K562 (cell line): ENCODE data around the gene SMAD3. TPM values are rescaled to one million over a fixed set of nuclear protein-coding genes. Genes with fewer than 3 reads are reported as not detected.

ENCODE experiments used
- CXXC5 ChIP-seq: fragments of 250-450 bp; sonication (Bioruptor Pico); IDR thresholded peaks from 2 replicates; pipeline ENCODE4 v1.8.0; 2022; ENCODE audit warnings: inconsistent platforms, mild to moderate bottlenecking, moderate library complexity
- IRF2 ChIP-seq: sonication (generic); formaldehyde crosslinking; IDR thresholded peaks from 2 replicates; pipeline ENCODE4 v1.8.1; 2022; ENCODE audit warnings: mild to moderate bottlenecking, missing genetic modification reagents
- MAZ ChIP-seq, 2 experiments: fragments of 450-650 bp in 1 of 2; sonication (generic) in 1 of 2; formaldehyde crosslinking; IDR thresholded peaks in 1 of 2; conservative IDR thresholded peaks in 1 of 2; 2 replicates each; pipeline versions ENCODE4 v1.4.0 to v1.5.0; 2020; ENCODE audit warnings: mild to moderate bottlenecking in 1 of 2, missing genetic modification reagents in 1 of 2
- MIER1 ChIP-seq: fragments of 450-650 bp; IDR thresholded peaks from 2 replicates; pipeline ENCODE4 v1.6.1; 2016; ENCODE audit warnings: antibody characterized with exemption, mild to moderate bottlenecking, low read depth
- MXI1 ChIP-seq: IDR thresholded peaks from 2 replicates; pipeline ENCODE4 v1.6.1; 2011; ENCODE audit warnings: low read depth, mild to moderate bottlenecking, improper control_type of control experiment, low read length
- TCFL5 ChIP-seq: fragments of 250-450 bp; sonication (Bioruptor Pico); conservative IDR thresholded peaks from 2 replicates; pipeline ENCODE4 v1.6.1; 2021; ENCODE audit warnings: mild to moderate bottlenecking, moderate library complexity, matching md5 sums
- YY1 ChIP-seq, 3 experiments: IDR thresholded peaks; 2 replicates each; pipeline ENCODE4 v1.6.1; 2011; ENCODE audit warnings: low read length in 2 of 3, mild to moderate bottlenecking in 2 of 3, moderate library complexity in 2 of 3, borderline replicate concordance in 1 of 3, control low read depth in 1 of 3, low read depth in 1 of 3; ENCODE audit not compliant: insufficient read depth in 3 of 3, insufficient replicate concordance in 2 of 3, control insufficient read depth in 1 of 3, insufficient read length in 1 of 3; ENCODE audit errors: extremely low read depth in 1 of 3
- ZNF274 ChIP-seq: IDR thresholded peaks from 2 replicates; pipeline ENCODE4 v1.6.1; 2011; ENCODE audit warnings: low read depth, mild to moderate bottlenecking, low read length, moderate library complexity, borderline replicate concordance
- polyA plus RNA-seq, 8 experiments: library from polyadenylated mRNA; depleted of rRNA in 4 of 8; stranded (reverse) in 5 of 8; unstranded in 3 of 8; fragments of >200 nt; fragmentation: Nextera tagmentation in 2 of 8; fragmentation: Illumina TruSeq in 1 of 8; extraction: Ambion mirVana in 2 of 8; extraction: Trizol in 1 of 8; gene quantifications; 2 replicates each; pipeline versions ENCODE4 v1.2.1 to v1.2.3, GENCODE V29; 2011 to 2014; ENCODE audit warnings: inconsistent platforms in 1 of 8, missing spikeins in 1 of 8
- total RNA-seq, 7 experiments: library from RNA; depleted of rRNA in 6 of 7; stranded (reverse); fragments of >200 nt in 6 of 7; fragmentation: Illumina TruSeq in 2 of 7; extraction: Trizol in 2 of 7; gene quantifications; 2 replicates each; pipeline versions ENCODE4 v1.2.1 to v1.2.3, GENCODE V29; 2011 to 2021; ENCODE audit warnings: low replicate concordance in 1 of 7
- TF ChIP-seq, protein P1 (sequence below), 2 experiments: fragments of 450-650 bp; formaldehyde crosslinking in 1 of 2; IDR thresholded peaks; 2 replicates each; pipeline versions ENCODE4 v1.4.0 to v1.6.1; 2014 to 2020; ENCODE audit warnings: mild to moderate bottlenecking in 2 of 2, borderline replicate concordance in 1 of 2, low read depth in 1 of 2
- TF ChIP-seq, protein P2 (sequence below): IDR thresholded peaks from 2 replicates; pipeline ENCODE4 v1.6.1; 2014; ENCODE audit warnings: antibody characterized with exemption
- TF ChIP-seq, protein P3 (sequence below): fragments of 250-450 bp; sonication (Bioruptor Pico); IDR thresholded peaks from 2 replicates; pipeline ENCODE4 v1.8.0; 2022; ENCODE audit warnings: inconsistent platforms, mild to moderate bottlenecking, moderate library complexity, borderline replicate concordance
- TF ChIP-seq, protein P4 (sequence below): fragments of 200-800 bp; sonication (Bioruptor generic); IDR thresholded peaks from 2 replicates; pipeline ENCODE4 v1.6.1; 2017; ENCODE audit warnings: missing genetic modification characterization, missing compliant biosample characterization

The SMAD3 gene
- total and polyA plus RNA-seq, 9 of the 15 experiments (the other 6 are each of a cell fraction or from before 2014, with no cell fraction given), result 4.3 to 39.2 (median 11.1) TPM

DNA sequence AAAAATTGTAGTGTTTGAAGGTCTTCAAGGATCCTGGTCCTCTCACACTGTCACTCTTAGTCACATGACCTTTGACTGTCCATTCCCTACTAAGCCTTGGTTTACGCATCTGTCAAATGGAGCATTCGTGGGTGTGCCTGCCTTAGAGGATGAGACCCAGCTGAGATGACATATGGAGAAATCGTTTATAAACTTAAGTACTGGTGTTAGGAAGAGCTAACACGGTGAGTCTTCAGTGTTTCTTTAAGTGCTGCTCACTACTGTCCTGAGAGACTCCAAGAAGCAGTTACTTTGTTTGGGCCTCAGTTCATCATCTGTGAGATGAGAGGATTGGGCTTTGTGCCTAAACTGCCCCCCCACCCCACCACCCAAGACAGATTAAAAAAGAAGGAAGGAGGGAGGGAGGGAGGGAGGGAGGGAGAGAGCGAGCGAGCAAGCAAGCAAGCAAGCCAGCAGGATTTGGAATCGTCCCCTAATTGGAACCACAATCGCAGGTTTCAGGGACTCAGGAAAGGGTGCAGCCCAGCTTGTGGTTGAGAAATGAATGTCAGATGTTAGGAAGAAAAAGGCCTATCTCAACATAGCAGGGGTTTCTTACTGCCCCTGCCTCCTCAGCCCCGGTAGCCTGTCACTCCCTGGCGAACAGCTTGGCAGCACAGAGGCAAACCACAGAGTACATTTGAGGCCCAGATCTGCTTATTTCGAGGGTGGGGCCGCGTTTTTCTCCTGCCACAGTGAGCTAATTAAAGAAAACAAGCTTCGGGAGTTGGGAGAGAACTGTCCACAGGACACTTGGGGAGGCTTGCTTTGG, 32.7 kb downstream of the SMAD3 start (continued):
- TF ChIP-seq, protein P1, sequence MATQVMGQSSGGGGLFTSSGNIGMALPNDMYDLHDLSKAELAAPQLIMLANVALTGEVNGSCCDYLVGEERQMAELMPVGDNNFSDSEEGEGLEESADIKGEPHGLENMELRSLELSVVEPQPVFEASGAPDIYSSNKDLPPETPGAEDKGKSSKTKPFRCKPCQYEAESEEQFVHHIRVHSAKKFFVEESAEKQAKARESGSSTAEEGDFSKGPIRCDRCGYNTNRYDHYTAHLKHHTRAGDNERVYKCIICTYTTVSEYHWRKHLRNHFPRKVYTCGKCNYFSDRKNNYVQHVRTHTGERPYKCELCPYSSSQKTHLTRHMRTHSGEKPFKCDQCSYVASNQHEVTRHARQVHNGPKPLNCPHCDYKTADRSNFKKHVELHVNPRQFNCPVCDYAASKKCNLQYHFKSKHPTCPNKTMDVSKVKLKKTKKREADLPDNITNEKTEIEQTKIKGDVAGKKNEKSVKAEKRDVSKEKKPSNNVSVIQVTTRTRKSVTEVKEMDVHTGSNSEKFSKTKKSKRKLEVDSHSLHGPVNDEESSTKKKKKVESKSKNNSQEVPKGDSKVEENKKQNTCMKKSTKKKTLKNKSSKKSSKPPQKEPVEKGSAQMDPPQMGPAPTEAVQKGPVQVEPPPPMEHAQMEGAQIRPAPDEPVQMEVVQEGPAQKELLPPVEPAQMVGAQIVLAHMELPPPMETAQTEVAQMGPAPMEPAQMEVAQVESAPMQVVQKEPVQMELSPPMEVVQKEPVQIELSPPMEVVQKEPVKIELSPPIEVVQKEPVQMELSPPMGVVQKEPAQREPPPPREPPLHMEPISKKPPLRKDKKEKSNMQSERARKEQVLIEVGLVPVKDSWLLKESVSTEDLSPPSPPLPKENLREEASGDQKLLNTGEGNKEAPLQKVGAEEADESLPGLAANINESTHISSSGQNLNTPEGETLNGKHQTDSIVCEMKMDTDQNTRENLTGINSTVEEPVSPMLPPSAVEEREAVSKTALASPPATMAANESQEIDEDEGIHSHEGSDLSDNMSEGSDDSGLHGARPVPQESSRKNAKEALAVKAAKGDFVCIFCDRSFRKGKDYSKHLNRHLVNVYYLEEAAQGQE (IDR thresholded peaks at IDR 0.05; ENCODE audit: borderline replicate concordance), result no peak
- TF ChIP-seq, protein P1 (CRISPR knock-in tag; IDR thresholded peaks at IDR 0.05; ENCODE audit: low read depth), result no peak
- no peak for TF ChIP-seq MIER1
- peak; percentile 37; the same call in 1 of the 2 replicates for TF ChIP-seq CXXC5 (CRISPR knock-in tag)
- TF ChIP-seq, protein P2, sequence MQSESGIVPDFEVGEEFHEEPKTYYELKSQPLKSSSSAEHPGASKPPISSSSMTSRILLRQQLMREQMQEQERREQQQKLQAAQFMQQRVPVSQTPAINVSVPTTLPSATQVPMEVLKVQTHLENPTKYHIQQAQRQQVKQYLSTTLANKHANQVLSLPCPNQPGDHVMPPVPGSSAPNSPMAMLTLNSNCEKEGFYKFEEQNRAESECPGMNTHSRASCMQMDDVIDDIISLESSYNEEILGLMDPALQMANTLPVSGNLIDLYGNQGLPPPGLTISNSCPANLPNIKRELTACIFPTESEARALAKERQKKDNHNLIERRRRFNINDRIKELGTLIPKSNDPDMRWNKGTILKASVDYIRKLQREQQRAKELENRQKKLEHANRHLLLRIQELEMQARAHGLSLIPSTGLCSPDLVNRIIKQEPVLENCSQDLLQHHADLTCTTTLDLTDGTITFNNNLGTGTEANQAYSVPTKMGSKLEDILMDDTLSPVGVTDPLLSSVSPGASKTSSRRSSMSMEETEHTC, result no peak
- TF ChIP-seq TCFL5 (CRISPR knock-in tag), result no peak
- TF ChIP-seq YY1 (IDR thresholded peaks at IDR 0.05; ENCODE audit: borderline replicate concordance in 1 of 3, control insufficient read depth in 1 of 3, extremely low read depth in 1 of 3, insufficient read depth in 3 of 3, insufficient read length in 1 of 3, insufficient replicate concordance in 2 of 3, low read depth in 1 of 3, low read length in 2 of 3), result no peak
- no peak for TF ChIP-seq MXI1
- TF ChIP-seq, protein P3, sequence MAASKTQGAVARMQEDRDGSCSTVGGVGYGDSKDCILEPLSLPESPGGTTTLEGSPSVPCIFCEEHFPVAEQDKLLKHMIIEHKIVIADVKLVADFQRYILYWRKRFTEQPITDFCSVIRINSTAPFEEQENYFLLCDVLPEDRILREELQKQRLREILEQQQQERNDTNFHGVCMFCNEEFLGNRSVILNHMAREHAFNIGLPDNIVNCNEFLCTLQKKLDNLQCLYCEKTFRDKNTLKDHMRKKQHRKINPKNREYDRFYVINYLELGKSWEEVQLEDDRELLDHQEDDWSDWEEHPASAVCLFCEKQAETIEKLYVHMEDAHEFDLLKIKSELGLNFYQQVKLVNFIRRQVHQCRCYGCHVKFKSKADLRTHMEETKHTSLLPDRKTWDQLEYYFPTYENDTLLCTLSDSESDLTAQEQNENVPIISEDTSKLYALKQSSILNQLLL (CRISPR knock-in tag), result no peak
- no peak for TF ChIP-seq ZNF274
- TF ChIP-seq MAZ (CRISPR knock-in tag; conservative IDR thresholded peaks at IDR 0.05 in 1 of 2, IDR thresholded peaks at IDR 0.05 in 1 of 2), result peak; percentile 30 to 71; a peak in 2 of 4 replicates
- TF ChIP-seq, protein P4, sequence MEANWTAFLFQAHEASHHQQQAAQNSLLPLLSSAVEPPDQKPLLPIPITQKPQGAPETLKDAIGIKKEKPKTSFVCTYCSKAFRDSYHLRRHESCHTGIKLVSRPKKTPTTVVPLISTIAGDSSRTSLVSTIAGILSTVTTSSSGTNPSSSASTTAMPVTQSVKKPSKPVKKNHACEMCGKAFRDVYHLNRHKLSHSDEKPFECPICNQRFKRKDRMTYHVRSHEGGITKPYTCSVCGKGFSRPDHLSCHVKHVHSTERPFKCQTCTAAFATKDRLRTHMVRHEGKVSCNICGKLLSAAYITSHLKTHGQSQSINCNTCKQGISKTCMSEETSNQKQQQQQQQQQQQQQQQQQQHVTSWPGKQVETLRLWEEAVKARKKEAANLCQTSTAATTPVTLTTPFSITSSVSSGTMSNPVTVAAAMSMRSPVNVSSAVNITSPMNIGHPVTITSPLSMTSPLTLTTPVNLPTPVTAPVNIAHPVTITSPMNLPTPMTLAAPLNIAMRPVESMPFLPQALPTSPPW (CRISPR knock-in tag), result peak; percentile 70
- no peak for TF ChIP-seq IRF2
